ENCODE measurements around the gene PIBF1.
"Not testable (repeated sequence)": the region's sequence is repeated elsewhere in the genome, so short reads cannot be mapped to it uniquely, and the experiment has no call there.

PIBF1 gene

DNA sequence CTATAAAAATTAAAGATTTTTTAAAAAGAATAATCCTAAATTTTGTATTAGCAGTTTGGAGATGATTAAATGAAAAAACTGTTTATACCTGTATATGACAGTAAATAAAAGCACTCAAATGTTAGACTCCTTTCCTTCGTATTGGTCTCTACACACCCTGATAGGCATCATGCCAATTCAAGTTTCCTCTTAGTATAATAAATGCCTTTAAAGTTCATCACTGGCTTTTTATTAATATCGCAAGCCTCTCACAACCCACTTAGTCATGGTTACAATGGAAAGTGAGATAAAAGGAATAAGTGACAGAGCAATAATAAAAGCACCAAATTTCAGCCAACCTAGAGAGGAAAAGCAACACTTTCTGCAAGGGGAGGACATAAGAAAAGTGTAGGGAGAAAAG, 102.2 kb downstream of the PIBF1 start:
- Histone ChIP-seq H3K36me3 (ENCODE audit: insufficient read depth, low read length) (peaks cover 10% of the 10 kb centered on the region), H3K9ac (ENCODE audit: insufficient read length) (no peak overlapping the region), H3K27ac (no peak overlapping the region), H3K9me3 (ENCODE audit: low read depth, low read length) (0 out of 2 replicates have a peak, but pooled peaks cover 4% of the 10 kb centered on the region), H3K4me3 (no peak overlapping the region)
- no peak for DNase-seq (ENCODE audit: low read depth, low spot score)
- TF ChIP-seq POLR2AphosphoS5 (IDR thresholded peaks at IDR 0.05; ENCODE audit: borderline replicate concordance, low read depth, low read length) (no peak), EZH2 (IDR thresholded peaks at IDR 0.05) (no peak), FOXP2 (optimal IDR thresholded peaks at IDR 0.05; ENCODE audit: control extremely low read depth, extremely low read length, insufficient read depth) (no peak)

DNA sequence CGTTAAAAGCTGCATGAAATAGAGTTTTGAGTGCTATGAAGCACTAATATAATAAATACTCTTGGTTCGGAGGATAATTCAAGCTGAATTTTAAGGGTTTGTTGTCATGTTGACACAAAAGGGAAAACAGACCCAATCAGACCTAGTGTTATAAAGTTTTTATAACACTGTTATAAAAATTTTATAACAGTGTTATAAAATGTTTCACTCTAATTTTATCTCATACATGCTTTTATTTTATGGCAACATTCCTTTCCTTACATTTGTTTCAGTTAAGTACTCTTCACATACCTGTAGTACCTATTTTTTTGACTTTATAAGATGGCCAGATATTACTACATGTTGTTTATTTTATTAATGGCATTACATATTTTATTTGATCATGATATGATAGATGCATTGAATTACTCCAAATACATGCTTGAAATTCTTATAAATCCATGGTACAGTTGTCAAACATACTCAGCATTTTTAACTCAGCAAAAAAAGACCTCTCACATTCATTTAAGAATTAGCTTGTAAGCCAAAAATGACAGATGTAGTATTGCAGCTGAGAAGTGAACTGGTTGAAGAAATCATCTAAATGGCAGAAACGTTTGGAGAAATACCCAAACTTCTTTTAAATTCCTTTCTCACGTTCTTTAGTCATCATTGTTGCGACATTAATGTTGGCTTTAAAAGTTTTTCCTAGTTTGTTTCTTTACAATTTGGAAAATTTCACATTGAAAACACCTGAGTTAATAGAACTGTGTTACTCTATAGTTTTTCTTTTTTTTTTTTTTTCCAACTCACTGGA, 104.5 kb downstream of the PIBF1 start:
- DNase-seq (ENCODE audit: low read depth, low spot score), result no peak
- H3K36me3 ChIP-seq (ENCODE audit: insufficient read depth, low read length), result peaks cover 7% of the 10 kb centered on the region

DNA sequence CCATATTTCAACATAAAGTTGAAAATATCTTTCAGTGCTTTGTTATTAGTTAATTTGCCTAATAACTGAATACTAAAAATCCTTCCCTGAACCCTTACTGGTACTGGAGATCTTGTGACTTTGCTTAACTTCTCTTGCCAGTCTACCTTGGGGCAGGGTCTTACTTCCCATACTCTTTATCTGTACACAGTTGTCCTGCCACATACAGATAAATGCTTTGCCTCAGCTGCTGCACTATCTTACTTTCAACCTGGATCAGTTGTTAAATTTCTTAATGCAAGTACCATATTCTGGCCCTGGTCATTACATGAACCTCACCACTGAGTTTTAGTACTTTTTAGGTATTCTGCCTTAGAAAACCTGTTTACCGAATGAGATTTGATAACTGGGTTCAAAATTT, 107.6 kb downstream of the PIBF1 start:
- no peak for TF ChIP-seq POLR2AphosphoS5 (IDR thresholded peaks at IDR 0.05; ENCODE audit: borderline replicate concordance, low read depth, low read length)
- TF ChIP-seq FOXP2 (optimal IDR thresholded peaks at IDR 0.05; ENCODE audit: control extremely low read depth, extremely low read length, insufficient read depth), result no peak
- no peak for TF ChIP-seq EZH2 (IDR thresholded peaks at IDR 0.05)
- peaks cover 7% of the 10 kb centered on the region for H3K36me3 ChIP-seq (ENCODE audit: insufficient read depth, low read length)

More for the DNA sequence above, 104.5 kb downstream of the PIBF1 start:
- Histone ChIP-seq H3K9me3 (ENCODE audit: low read depth, low read length) (0 out of 2 replicates have a peak, but pooled peaks cover 4% of the 10 kb centered on the region), H3K4me3 (no peak overlapping the region), H3K27ac (no peak overlapping the region), H3K9ac (ENCODE audit: insufficient read length) (no peak overlapping the region)
- no peak for TF ChIP-seq EZH2 (IDR thresholded peaks at IDR 0.05)
- no peak for TF ChIP-seq FOXP2 (optimal IDR thresholded peaks at IDR 0.05; ENCODE audit: control extremely low read depth, extremely low read length, insufficient read depth)
- TF ChIP-seq POLR2AphosphoS5 (IDR thresholded peaks at IDR 0.05; ENCODE audit: borderline replicate concordance, low read depth, low read length), result no peak

DNA sequence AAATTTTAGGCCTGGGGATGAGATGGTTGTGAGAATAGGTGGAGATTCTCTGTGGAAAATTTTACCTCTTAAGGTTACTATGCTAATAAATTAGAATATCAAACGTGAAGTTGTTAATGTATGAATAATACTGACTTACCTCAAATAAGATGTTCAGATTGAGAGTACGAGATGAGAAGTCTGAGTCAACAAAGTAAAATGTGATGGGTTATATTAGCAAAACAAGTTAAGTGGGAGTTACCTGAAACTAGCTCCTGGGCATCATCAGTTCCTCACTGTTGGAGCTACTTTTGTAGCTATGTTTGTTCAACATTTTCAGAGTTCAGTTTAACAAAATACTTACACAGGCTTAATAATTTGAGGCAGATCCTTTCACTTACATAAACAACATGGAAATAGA, 108.6 kb downstream of the PIBF1 start:
- Histone ChIP-seq H3K4me3 (no peak overlapping the region), H3K36me3 (ENCODE audit: insufficient read depth, low read length) (peaks cover 9% of the 10 kb centered on the region), H3K9ac (ENCODE audit: insufficient read length) (no peak overlapping the region), H3K27ac (no peak overlapping the region), H3K9me3 (ENCODE audit: low read depth, low read length) (no peaks in the 10 kb centered on the region)
- DNase-seq (ENCODE audit: low read depth, low spot score), result no peak
- TF ChIP-seq POLR2AphosphoS5 (IDR thresholded peaks at IDR 0.05; ENCODE audit: borderline replicate concordance, low read depth, low read length), result no peak
- no peak for TF ChIP-seq EZH2 (IDR thresholded peaks at IDR 0.05)
- TF ChIP-seq FOXP2 (optimal IDR thresholded peaks at IDR 0.05; ENCODE audit: control extremely low read depth, extremely low read length, insufficient read depth), result no peak

More for the DNA sequence above, 107.6 kb downstream of the PIBF1 start:
- Histone ChIP-seq H3K4me3 (no peak overlapping the region), H3K9ac (ENCODE audit: insufficient read length) (no peak overlapping the region), H3K9me3 (ENCODE audit: low read depth, low read length) (no peaks in the 10 kb centered on the region), H3K27ac (no peak overlapping the region)
- no peak for DNase-seq (ENCODE audit: low read depth, low spot score)

GRCh38 chr13:72891423-72891822, 109.5 kb downstream of the PIBF1 start:
- no peak overlapping the region for H3K9ac ChIP-seq (ENCODE audit: insufficient read length)
- no peak for DNase-seq (ENCODE audit: low read depth, low spot score)
- H3K4me3 ChIP-seq, result no peak overlapping the region
- no peak overlapping the region for H3K27ac ChIP-seq
- H3K36me3 ChIP-seq (ENCODE audit: insufficient read depth, low read length), result peaks cover 18% of the 10 kb centered on the region
- no peaks in the 10 kb centered on the region for H3K9me3 ChIP-seq (ENCODE audit: low read depth, low read length)
- no peak for TF ChIP-seq FOXP2 (optimal IDR thresholded peaks at IDR 0.05; ENCODE audit: control extremely low read depth, extremely low read length, insufficient read depth)
- TF ChIP-seq EZH2 (IDR thresholded peaks at IDR 0.05), result no peak

DNA sequence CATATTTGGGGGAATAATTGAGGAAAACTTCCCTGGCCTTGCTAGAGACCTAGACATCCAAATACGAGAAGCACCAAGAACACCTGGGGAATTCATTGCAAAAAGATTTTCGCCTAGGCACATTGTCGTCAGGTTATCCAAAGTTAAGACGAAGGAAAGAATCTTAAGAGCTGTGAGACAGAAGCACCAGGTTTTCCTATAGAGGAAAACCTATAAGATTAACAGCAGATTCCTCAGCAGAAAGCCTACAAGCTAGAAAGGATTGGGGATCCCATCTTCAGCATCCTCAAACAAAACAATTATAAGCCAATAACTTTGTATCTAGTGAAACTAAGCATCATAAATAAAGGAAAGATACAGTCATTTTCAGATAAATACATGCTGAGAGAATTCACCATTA, 114.9 kb downstream of the PIBF1 start:
- Histone ChIP-seq H3K4me3 (no peak overlapping the region), H3K27ac (no peak overlapping the region), H3K9ac (ENCODE audit: insufficient read length) (no peak overlapping the region), H3K9me3 (ENCODE audit: low read depth, low read length) (no peaks in the 10 kb centered on the region), H3K36me3 (ENCODE audit: insufficient read depth, low read length) (peaks cover 19% of the 10 kb centered on the region)
- DNase-seq (ENCODE audit: low read depth, low spot score), result no peak
- TF ChIP-seq POLR2AphosphoS5 (IDR thresholded peaks at IDR 0.05; ENCODE audit: borderline replicate concordance, low read depth, low read length) (no peak), EZH2 (IDR thresholded peaks at IDR 0.05) (no peak), FOXP2 (optimal IDR thresholded peaks at IDR 0.05; ENCODE audit: control extremely low read depth, extremely low read length, insufficient read depth) (no peak)

GRCh38 chr13:72901546-72901945, 119.6 kb downstream of the PIBF1 start:
- DNase-seq (ENCODE audit: low read depth, low spot score); H3K9me3 ChIP-seq (ENCODE audit: low read depth, low read length); H3K4me3 ChIP-seq; H3K36me3 ChIP-seq (ENCODE audit: insufficient read depth, low read length); H3K9ac ChIP-seq (ENCODE audit: insufficient read length); H3K27ac ChIP-seq: not testable (repeated sequence)

DNA sequence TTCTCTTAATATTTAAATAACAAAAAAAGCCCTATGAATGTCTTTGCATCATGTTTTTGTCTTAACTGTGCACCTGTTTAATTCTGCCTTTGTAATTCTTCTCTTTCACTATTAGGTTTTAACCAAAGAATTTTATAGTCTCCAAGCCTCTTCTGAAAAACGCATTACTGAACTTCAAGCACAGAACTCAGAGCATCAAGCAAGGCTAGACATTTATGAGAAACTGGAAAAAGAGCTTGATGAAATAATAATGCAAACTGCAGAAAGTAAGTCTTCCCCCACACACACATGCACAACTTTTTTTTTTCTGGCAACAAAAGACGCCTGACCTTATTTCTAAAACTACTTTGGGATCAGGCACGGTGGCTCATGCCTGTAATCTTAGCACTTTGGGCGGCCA, 126.5 kb downstream of the PIBF1 start:
- Histone ChIP-seq H3K9ac (ENCODE audit: insufficient read length) (no peak overlapping the region), H3K4me3 (no peak overlapping the region), H3K36me3 (ENCODE audit: insufficient read depth, low read length) (peaks cover 45% of the 10 kb centered on the region), H3K9me3 (ENCODE audit: low read depth, low read length) (no peaks in the 10 kb centered on the region), H3K27ac (no peak overlapping the region)
- no peak for TF ChIP-seq FOXP2 (optimal IDR thresholded peaks at IDR 0.05; ENCODE audit: control extremely low read depth, extremely low read length, insufficient read depth)
- TF ChIP-seq EZH2 (IDR thresholded peaks at IDR 0.05), result no peak
- no peak for TF ChIP-seq POLR2AphosphoS5 (IDR thresholded peaks at IDR 0.05; ENCODE audit: borderline replicate concordance, low read depth, low read length)
- DNase-seq (ENCODE audit: low read depth, low spot score), result no peak

DNA sequence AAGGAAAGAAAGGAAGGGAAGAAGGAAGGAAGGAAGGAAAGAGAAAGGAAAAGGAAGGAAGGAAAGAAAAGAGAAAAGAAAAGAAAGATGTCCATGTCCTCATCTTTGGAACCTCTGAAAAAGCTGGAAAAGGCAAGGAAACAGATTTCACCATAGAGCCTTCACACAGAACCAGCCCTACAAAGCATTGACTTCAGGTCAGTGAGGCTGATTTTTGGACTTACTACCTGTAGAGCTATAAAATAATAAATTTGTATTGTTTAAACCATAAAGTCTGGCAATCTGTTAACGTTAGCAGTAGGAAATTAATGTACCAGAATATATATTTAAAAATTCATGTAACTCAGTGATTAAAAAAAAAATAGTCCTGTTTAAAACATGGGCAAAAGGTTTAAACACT, 130.0 kb downstream of the PIBF1 start:
- Histone ChIP-seq H3K9ac (ENCODE audit: insufficient read length) (no peak overlapping the region), H3K4me3 (no peak overlapping the region), H3K9me3 (ENCODE audit: low read depth, low read length) (no peaks in the 10 kb centered on the region), H3K36me3 (ENCODE audit: insufficient read depth, low read length) (peaks cover 42% of the 10 kb centered on the region), H3K27ac (no peak overlapping the region)
- no peak for TF ChIP-seq EZH2 (IDR thresholded peaks at IDR 0.05)
- no peak for DNase-seq (ENCODE audit: low read depth, low spot score)

Data from SK-N-MC (cell line).